Fibroblast of skin of scalp (primary cell): ENCODE results near the gene C6orf136. TPM values are rescaled to one million over a fixed set of nuclear protein-coding genes. Genes with fewer than 3 reads are reported as not detected.

Experiments used
- DNase-seq: peaks from one replicate; pipeline ENCODE4 v3.0.0-alpha.2; 2013
- polyA plus RNA-seq, 2 experiments: library from polyadenylated mRNA; unstranded; fragments of 120-200 nt; gene quantifications; one replicate each; pipeline ENCODE4 v1.2.1, GENCODE V29; 2013; ENCODE audit not compliant: insufficient read length in 2 of 2

The C6orf136 gene, protein sequence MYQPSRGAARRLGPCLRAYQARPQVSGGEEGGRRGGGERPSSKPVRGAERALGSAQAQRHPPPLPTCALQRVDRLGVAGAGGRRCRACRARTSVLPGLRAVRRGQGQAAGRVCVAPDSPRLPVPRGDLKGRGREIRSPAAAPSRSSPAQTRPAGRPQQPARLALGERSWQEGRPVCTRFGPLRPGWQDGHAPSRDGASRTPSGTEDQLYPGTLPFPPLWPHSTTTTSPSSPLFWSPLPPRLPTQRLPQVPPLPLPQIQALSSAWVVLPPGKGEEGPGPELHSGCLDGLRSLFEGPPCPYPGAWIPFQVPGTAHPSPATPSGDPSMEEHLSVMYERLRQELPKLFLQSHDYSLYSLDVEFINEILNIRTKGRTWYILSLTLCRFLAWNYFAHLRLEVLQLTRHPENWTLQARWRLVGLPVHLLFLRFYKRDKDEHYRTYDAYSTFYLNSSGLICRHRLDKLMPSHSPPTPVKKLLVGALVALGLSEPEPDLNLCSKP
- polyA plus RNA-seq (2013, experiment 1 of 2; ENCODE audit: insufficient read length) = 8.5 TPM
- 11.8 TPM for polyA plus RNA-seq (2013, experiment 2 of 2; ENCODE audit: insufficient read length)

- peak; percentile 94 for DNase-seq
Observed at GRCh38 chr6:30646450-30647241, at the start of gene C6orf136. Gene C6orf136 (plus strand): TSS chr6:30647133. CDS start chr6:30647232, 99 bp downstream.

DNA sequence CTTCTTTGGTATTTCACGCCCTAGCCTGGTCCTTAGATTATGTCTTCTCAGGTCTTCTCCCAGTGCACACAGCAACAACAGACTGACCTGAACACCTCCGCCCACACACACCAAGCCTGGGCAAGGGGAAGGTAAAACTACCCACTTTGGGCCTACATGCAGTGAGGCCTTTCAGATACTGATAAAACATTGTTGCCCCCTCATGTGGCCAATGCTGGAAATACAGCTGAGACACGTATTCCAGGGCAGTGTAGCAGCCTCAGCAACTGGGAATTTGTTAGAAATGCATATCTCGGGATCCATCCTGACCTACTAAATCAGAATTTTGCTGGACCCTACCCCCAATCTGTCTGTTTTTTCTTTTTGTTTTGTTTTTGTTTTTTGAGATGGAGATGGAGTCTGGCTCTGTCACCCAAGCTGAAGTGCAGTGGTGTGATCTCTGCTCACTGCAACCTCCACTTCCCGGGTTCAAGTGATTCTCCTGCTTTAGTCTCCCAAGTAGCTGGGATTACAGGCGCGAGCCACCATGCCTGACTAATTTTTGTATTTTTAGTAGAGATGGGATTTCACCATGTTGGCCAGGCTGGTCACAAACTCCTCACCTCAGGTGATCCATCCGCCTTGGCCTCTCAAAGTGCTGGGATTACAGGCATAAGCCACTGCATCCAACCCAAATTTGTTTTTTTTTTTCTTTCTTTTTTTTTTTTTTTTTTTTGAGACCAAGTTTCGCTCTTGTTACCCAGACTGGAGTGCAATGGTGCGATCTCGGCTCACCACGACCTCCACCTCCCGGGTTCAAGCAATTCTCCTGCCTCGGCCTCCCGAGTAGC is 49.4 kb upstream of the C6orf136 start:
- peak; percentile 75 for DNase-seq

GRCh38 chr6:30598912-30599624 is 47.9 kb upstream of the C6orf136 start:
- no peak for DNase-seq

- DNase-seq = no peak
Observed at GRCh38 chr6:30599625-30600324, 47.2 kb upstream of the C6orf136 start.

GRCh38 chr6:30600451-30600961 is 46.4 kb upstream of the C6orf136 start:
- DNase-seq = no peak

GRCh38 chr6:30601436-30601814 is 45.5 kb upstream of the C6orf136 start:
- DNase-seq = no peak

DNA sequence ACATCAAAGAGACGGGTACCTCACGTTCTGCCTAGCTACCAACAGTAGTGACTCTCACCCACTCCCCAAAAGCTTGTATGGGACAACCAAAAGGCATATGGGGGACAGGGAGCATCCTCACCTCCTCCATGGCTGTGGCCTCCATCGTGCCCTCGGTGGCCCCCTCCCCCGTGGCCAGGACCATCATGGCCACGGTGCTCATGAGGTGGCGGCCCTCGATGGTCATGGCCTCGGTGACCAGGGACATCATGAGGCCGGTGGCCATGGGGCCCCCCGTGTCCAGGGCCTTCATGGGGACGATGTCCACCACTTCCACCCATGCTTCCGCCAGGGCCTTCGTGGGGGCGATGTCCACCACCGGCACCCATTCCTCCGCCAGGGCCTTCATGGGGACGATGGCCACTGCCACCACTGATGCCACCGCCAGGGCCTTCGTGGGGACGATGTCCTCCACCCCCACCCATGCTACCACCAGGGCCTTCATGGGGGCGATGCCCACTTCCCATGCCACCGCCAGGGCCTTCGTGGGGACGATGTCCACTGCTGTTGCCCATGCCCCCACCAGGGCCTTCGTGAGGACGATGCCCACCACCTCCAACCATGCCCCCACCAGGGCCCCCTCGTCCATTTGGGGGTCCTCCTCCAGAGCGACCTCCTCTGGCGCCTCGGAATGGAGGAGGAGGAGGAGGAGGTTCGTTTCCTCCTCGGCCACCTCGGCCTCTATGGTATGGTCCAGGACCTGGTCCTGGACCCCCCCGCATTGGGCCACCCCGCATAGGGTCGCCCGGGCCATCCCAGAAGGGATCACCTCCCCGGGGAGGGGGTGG is 44.9 kb upstream of the C6orf136 start:
- DNase-seq = no peak

- no peak for DNase-seq
Observed at GRCh38 chr6:30603961-30604360, 43.0 kb upstream of the C6orf136 start.

- no peak for DNase-seq
Observed at GRCh38 chr6:30610065-30610464, 36.9 kb upstream of the C6orf136 start.

DNA sequence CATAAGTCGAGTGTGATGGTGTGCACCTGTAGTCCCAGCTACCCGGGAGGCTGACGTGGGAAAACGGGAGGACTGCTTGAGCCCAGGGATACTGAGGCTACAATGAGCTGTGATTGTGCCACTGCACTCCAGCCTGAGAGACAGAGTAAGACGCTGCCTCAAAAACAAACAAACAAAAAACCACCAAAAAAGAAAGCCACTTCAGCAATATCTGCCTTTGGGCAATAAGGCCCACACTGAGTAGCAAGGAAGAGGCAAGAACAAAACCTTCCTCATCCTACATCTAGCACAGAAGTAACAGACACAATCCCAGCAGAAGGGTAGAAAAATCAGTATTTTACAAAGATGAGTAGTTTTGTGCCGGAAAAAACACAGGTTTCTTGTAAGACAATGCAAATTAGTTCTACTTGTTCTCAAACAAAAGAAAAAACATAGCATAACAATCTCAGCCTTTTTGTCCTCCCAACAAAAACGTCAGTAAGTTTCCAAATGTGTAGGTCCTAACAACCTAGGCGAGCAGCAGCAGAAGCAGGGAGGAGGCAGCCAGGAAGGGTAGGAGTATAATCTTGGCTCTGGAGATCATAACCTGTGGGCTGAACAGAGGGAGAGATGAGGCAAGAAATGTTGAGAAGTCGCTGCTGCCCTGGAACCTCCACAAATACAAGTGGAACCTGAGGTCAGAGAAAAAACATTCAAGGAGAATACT is 35.6 kb upstream of the C6orf136 start:
- no peak for DNase-seq

GRCh38 chr6:30611856-30612194 is 35.1 kb upstream of the C6orf136 start:
- no peak for DNase-seq

DNA sequence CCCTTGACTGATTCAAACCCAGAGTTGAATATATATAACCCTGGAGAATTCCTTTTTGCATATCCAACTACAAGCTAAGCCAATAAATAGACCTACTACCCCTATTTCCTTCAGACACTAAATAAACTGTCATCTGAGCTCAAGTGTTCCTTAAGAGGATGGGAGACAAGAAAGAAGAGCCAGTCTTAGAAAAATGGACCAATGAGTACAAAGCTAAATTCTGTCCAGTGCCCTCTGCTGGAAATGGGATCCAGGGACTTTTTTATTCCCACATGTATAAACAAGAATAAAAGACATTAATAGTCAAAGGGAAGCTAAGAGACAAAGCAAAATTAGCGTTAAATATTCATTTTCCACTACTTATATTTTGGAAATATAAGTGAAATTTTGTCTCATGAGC is 34.7 kb upstream of the C6orf136 start:
- peak; percentile 51 for DNase-seq

DNA sequence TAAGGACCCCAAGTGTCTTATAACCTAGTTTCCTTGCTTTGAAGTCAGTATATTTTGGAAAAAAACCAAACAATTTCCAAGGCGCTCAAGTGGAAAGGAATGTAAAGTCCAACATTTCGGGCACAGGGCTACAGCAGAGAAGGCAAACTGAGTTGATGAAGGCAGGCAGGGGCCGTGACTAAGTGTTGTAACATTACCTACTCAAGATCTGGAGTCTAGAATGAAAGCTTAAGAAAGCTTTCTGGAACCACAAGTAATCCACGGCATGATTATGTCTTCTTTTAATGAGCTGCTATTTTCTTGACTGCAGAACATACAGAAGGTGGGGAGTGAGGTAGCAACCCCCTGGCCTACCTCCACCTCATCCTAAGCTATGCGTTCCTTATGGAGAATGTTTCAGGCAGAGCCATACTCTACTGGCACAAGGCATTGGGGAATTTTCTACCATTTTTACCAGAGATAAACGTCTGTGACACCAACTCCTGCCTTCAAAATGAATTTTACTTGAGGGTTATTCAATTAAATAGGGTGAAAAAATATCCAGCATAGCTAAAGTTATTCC is 34.2 kb upstream of the C6orf136 start:
- peak; percentile 56 for DNase-seq

DNA sequence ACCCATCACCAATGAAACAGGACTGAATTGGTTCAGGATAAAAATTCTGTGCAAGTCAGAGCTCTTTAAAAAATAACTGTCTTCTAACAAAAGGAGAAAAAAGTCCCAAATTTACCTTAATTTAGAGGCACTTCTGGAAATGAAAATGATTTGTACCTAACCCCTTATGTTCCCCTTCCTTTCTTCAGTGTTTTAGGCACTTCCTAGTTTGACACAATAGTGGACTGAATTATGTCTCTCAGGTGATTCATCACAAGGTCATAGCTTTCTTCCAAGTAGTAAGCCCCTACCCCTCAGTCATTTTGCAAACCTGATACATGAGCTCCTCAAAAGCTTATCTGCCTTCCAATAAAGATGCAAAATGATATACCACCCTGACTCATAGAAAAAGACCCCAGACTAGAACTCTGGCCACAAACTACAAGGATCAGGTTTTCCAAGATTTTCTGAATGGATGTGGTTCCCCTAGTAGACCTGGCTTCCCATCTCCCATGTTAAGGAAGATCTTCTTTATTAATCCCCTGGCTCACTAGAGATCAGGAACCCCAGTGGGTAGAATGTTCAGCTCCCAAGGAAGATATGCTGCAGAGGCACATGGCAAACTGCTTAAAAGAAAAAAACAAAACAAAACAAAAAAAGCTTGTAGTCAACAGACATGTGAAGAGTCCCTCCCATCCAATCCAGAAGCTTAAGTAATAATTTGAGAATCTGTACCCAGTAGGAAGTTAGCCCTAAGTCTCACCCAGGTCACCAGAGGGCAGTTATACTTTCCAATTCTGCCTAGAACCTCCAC is 33.5 kb upstream of the C6orf136 start:
- DNase-seq = no peak

DNA sequence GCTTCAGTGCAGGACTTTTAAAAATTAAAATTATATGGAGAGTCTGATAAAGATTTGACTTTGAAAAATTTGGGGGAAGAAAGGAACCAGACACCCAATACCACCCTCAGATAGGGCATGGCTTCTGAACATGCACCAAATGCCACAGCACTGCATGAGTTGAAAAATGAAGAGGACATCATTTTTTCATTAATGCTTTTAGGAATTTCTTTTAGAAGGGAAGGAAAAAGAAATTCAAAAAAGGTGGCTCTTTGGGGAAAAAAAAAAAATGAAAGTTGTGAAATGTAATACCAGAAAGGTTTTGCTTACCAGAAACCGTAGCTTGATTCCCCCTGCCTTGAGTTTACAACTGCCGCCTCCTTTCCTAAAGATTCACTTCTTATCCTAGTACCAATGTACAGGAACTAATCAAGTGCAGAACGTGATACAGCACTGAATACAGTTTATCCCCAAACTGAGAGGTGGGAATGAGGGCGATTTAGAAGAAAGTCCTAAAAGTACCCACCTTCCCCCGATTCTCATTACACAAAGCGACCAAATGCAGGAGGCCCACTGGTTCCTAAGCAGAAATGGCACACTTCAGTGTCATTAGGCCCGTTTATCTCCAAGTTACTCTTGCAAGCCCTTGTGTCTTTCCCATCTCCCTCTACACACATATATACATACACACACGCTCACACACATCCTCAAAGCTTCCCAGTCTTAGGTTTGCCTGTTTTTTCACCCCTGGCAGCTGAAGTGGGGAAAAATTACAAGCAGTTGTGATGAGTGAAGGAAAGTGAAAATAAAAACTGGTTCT is 32.7 kb upstream of the C6orf136 start:
- no peak for DNase-seq

- peak; percentile 99 for DNase-seq
Observed at GRCh38 chr6:30614843-30615218, 32.1 kb upstream of the C6orf136 start.

- DNase-seq = peak; percentile 93
Observed at GRCh38 chr6:30615219-30615957, 31.5 kb upstream of the C6orf136 start.
